Measurements from ENCODE around the gene SETBP1. TPM values are rescaled to one million over a fixed set of nuclear protein-coding genes. Genes with fewer than 3 reads are reported as not detected.

The SETBP1 gene
- total RNA-seq, 2 donors from 2014 or later: 77.9 to 79.6 TPM

DNA sequence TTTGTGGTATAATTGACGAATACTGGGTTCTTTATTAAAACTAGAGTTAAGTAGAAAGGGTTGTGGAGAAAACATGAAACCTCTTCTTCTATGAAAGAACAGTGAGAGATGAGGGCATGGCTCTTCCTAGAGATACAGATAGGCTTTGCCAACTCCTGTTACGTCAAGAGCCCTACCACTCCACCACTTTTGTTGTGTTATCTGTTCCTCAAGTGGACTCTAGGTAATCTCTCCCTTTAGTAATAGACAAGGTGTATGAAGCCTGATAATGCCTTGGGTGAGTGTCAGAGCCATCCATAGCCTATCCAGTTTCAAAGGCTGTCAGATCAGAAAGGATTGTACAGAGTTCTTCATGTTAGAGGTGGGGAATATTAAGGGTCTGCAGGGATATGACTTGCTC, 176.4 kb downstream of the SETBP1 start:
- Mint-ChIP-seq H3K27ac (no peak overlapping the region), H3K27me3 (no peaks in the 10 kb centered on the region)

GRCh38 chr18:44857744-44858491, 177.2 kb downstream of the SETBP1 start:
- no peak for ATAC-seq
- Mint-ChIP-seq H3K4me1 (ENCODE audit: low read depth in 2 of 2) (peaks cover 15 to 28% of the 10 kb centered on the region in 2 donors), H3K4me3 (no peak overlapping the region), H3K36me3 (peaks cover 12% of the 10 kb centered on the region), H3K9me3 (peaks cover 4% of the 10 kb centered on the region), H3K27ac (no peak overlapping the region), H3K27me3 (no peaks in the 10 kb centered on the region)
- DNase-seq (ENCODE audit: low spot score): no peak

More for the DNA sequence above, 176.4 kb downstream of the SETBP1 start:
- H3K9me3 Mint-ChIP-seq: peaks cover 4% of the 10 kb centered on the region
- H3K36me3 Mint-ChIP-seq: peaks cover 12% of the 10 kb centered on the region
- no peak for DNase-seq (ENCODE audit: low spot score)
- H3K4me3 Mint-ChIP-seq: no peak overlapping the region
- ATAC-seq: no peak
- H3K4me1 Mint-ChIP-seq (ENCODE audit: low read depth in 2 of 2): peaks cover 15 to 32% of the 10 kb centered on the region in 2 donors

DNA sequence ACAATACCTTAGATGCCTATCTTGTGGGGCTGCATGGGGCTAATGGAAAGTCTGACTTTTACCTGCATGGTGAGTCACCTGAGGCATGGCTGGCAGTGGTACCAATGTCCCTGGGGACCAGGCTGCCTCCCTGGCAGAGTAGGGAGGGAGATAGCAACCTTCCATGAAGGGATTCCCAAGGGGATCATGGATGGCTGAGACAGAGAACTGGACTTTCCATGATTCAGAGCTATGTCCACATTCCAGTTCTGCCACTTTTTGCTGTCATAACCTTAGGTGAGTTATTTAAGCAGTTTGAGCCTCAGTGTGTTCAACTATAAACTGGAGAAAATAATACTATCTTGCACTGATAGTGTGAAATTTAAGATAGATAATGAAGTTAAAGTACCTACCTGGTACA, 178.6 kb downstream of the SETBP1 start:
- ATAC-seq (no peak), DNase-seq (ENCODE audit: low spot score) (no peak)
- Mint-ChIP-seq H3K4me1 (ENCODE audit: low read depth in 2 of 2) (peaks cover 9 to 32% of the 10 kb centered on the region in 2 donors), H3K36me3 (peaks cover 12% of the 10 kb centered on the region), H3K27me3 (no peaks in the 10 kb centered on the region), H3K27ac (no peak overlapping the region), H3K4me3 (no peak overlapping the region), H3K9me3 (peaks cover 4% of the 10 kb centered on the region)

GRCh38 chr18:44859751-44860439, 179.2 kb downstream of the SETBP1 start:
- peaks cover 5 to 27% of the 10 kb centered on the region in 2 donors for H3K4me1 Mint-ChIP-seq (ENCODE audit: low read depth in 2 of 2)
- peaks cover 7% of the 10 kb centered on the region for H3K36me3 Mint-ChIP-seq
- no peak for ATAC-seq
- no peak for DNase-seq (ENCODE audit: low spot score)
- H3K27ac Mint-ChIP-seq: no peak overlapping the region
- peaks cover 4% of the 10 kb centered on the region for H3K9me3 Mint-ChIP-seq
- H3K4me3 Mint-ChIP-seq: no peak overlapping the region
- no peaks in the 10 kb centered on the region for H3K27me3 Mint-ChIP-seq

DNA sequence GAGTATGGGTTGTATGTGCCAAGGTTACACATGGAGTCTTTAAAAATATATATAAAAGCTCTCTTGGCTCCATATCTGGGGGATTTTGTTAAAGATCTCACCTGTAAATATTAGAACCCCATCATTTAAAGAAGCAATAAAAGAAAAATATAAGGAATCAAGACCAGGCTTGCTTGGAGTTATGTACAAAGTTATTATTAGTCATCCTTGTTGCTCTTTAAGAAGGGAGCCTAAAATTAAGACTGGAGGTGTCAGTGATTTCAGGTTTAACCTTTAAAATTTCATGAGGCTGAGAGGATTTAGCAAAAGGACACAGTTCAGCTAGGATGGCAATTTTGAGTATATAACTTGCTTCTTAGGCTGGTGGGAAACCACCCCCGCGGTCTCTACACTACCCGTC, 181.4 kb downstream of the SETBP1 start:
- Mint-ChIP-seq H3K4me3 (no peak overlapping the region), H3K27me3 (no peaks in the 10 kb centered on the region), H3K9me3 (peaks cover 4% of the 10 kb centered on the region), H3K27ac (no peak overlapping the region), H3K36me3 (peaks cover 6% of the 10 kb centered on the region), H3K4me1 (ENCODE audit: low read depth in 2 of 2) (peaks cover 22 to 40% of the 10 kb centered on the region in 2 donors)
- no peak for ATAC-seq
- DNase-seq (ENCODE audit: low spot score): no peak

DNA sequence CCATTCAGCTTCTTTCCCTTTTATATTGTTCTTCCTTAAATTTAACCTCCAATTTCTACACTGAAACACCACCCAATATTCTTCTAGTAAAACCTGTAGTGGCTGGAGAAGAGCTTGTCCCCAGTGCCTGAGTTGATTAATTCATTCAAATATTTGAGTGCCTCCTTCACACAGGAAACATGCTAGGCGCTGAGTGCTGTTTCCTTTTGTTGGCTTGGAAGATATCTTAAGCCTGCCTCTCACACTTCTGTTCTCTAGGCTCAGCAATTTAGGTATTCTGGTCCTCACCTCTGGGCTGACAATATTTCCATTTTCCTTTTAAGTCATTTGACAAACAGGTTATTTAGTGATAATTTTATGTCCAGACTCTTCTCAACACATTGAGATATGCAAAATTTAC, 185.4 kb downstream of the SETBP1 start:
- Mint-ChIP-seq H3K4me3 (peak overlapping the region; percentile 31), H3K27me3 (no peaks in the 10 kb centered on the region), H3K36me3 (no peaks in the 10 kb centered on the region), H3K27ac (peak overlapping the region; percentile 3 to 31), H3K4me1 (ENCODE audit: low read depth in 2 of 2) (peaks cover 24 to 42% of the 10 kb centered on the region in 2 donors), H3K9me3 (no peaks in the 10 kb centered on the region)
- ATAC-seq (peak in 1 of 2 donors; percentile 56), DNase-seq (ENCODE audit: low spot score) (no peak)

- DNase-seq (ENCODE audit: low spot score): no peak
- no peak for ATAC-seq
- Mint-ChIP-seq H3K9me3 (peaks cover 2% of the 10 kb centered on the region), H3K4me1 (ENCODE audit: low read depth in 2 of 2) (peaks cover 35 to 44% of the 10 kb centered on the region in 2 donors), H3K27me3 (no peaks in the 10 kb centered on the region), H3K27ac (no peak overlapping the region), H3K4me3 (no peak overlapping the region), H3K36me3 (no peaks in the 10 kb centered on the region)
These were observed 188.8 kb downstream of the SETBP1 start for GRCh38 chr18:44869533-44869932.

- Mint-ChIP-seq H3K4me1 (ENCODE audit: low read depth in 2 of 2) (peaks cover 26 to 35% of the 10 kb centered on the region in 2 donors), H3K9me3 (peaks cover 2% of the 10 kb centered on the region), H3K36me3 (no peaks in the 10 kb centered on the region), H3K4me3 (no peak overlapping the region), H3K27ac (peak overlapping the region; percentile 48 to 85), H3K27me3 (no peaks in the 10 kb centered on the region)
- DNase-seq (ENCODE audit: low spot score) (no peak), ATAC-seq (no peak)
These were observed 190.2 kb downstream of the SETBP1 start for GRCh38 chr18:44870631-44871502.

DNA sequence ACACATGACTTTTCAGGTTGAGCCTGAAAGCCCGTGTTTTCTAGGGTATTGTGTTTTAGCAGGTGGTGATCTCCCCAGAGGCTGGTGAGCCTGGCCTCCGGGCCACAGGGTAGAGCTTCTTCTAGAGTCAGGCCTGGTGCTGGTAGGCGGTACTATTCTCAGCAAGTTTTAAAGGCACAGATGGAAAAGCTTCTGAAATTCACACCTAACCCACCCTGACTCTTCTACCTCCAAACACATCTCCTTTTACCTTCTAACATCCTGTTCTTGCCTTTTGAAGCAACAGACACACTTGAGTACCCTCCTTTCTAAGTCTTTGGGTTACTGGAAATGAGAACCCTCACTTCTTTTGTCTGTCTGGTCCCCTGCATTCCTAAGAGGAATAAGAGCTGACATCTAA, 191.1 kb downstream of the SETBP1 start:
- no peak overlapping the region for H3K4me3 Mint-ChIP-seq
- no peaks in the 10 kb centered on the region for H3K27me3 Mint-ChIP-seq
- no peaks in the 10 kb centered on the region for H3K36me3 Mint-ChIP-seq
- DNase-seq (ENCODE audit: low spot score) (no peak), ATAC-seq (no peak)
- peaks cover 2% of the 10 kb centered on the region for H3K9me3 Mint-ChIP-seq
- peaks cover 17 to 27% of the 10 kb centered on the region in 2 donors for H3K4me1 Mint-ChIP-seq (ENCODE audit: low read depth in 2 of 2)
- H3K27ac Mint-ChIP-seq: peak overlapping the region; percentile 48 to 85

- DNase-seq (ENCODE audit: low spot score) (no peak), ATAC-seq (no peak)
- Mint-ChIP-seq H3K4me1 (ENCODE audit: low read depth in 2 of 2) (peaks cover 16 to 18% of the 10 kb centered on the region in 2 donors), H3K27me3 (no peaks in the 10 kb centered on the region), H3K9me3 (peaks cover 2% of the 10 kb centered on the region), H3K4me3 (no peak overlapping the region), H3K36me3 (peaks cover 7% of the 10 kb centered on the region), H3K27ac (no peak overlapping the region)
These were observed 195.3 kb downstream of the SETBP1 start for GRCh38 chr18:44876024-44876423.

- H3K9me3 Mint-ChIP-seq: peaks cover 2% of the 10 kb centered on the region
- H3K27ac Mint-ChIP-seq: no peak overlapping the region
- ATAC-seq (no peak), DNase-seq (ENCODE audit: low spot score) (no peak)
- H3K4me1 Mint-ChIP-seq (ENCODE audit: low read depth in 2 of 2): peaks cover 9 to 11% of the 10 kb centered on the region in 2 donors
- peaks cover 7% of the 10 kb centered on the region for H3K36me3 Mint-ChIP-seq
- H3K4me3 Mint-ChIP-seq: no peak overlapping the region
- H3K27me3 Mint-ChIP-seq: no peaks in the 10 kb centered on the region
These were observed 196.1 kb downstream of the SETBP1 start for GRCh38 chr18:44876755-44877154.

DNA sequence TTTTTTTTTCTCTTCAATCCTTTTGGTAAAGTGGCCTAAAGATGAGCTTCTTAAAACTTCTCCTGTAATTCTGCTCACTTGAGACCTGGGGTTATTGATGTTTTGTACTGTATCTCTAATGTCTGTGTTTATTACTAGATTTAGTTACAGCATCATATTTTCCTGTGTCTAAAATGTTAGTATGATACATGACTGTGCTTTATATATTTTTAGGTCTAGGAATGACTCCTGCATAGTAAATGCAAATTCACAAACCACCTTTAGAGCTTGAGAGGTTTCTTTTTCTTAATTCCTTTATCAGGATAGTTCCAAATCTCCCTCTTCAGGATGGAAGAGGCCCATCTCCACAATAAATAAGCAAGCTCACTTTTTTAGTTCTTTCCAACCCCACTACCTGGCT, 197.6 kb downstream of the SETBP1 start:
- ATAC-seq: no peak

GRCh38 chr18:44880170-44880569, 199.5 kb downstream of the SETBP1 start:
- H3K9me3 Mint-ChIP-seq: no peaks in the 10 kb centered on the region

More for the DNA sequence above, 197.6 kb downstream of the SETBP1 start:
- H3K36me3 Mint-ChIP-seq: peaks cover 7% of the 10 kb centered on the region
- H3K27me3 Mint-ChIP-seq: no peaks in the 10 kb centered on the region
- H3K9me3 Mint-ChIP-seq: peaks cover 2% of the 10 kb centered on the region
- no peak overlapping the region for H3K27ac Mint-ChIP-seq
- H3K4me3 Mint-ChIP-seq: no peak overlapping the region
- no peak for DNase-seq (ENCODE audit: low spot score)
- peaks cover 6 to 8% of the 10 kb centered on the region in 2 donors for H3K4me1 Mint-ChIP-seq (ENCODE audit: low read depth in 2 of 2)

More at GRCh38 chr18:44880170-44880569, 199.5 kb downstream of the SETBP1 start:
- no peak overlapping the region for H3K4me3 Mint-ChIP-seq
- ATAC-seq: no peak
- no peak for DNase-seq (ENCODE audit: low spot score)
- peaks cover 7% of the 10 kb centered on the region for H3K36me3 Mint-ChIP-seq
- H3K4me1 Mint-ChIP-seq (ENCODE audit: low read depth in 2 of 2): peaks cover 5 to 6% of the 10 kb centered on the region in 2 donors
- H3K27me3 Mint-ChIP-seq: no peaks in the 10 kb centered on the region
- no peak overlapping the region for H3K27ac Mint-ChIP-seq

Measured in natural killer cell treated with Interleukin-12 subunit alpha and Interleukin-12 subunit beta and Interleukin-15 and Interleukin-18, amount 100 ng/mL, for 72 hours (primary cell).